ENCODE data around the gene RSPO4. TPM values are rescaled to one million over a fixed set of nuclear protein-coding genes. Genes with fewer than 3 reads are reported as not detected.

The RSPO4 gene
- total and polyA plus RNA-seq, 2 of the 13 experiments (the other 11 are each of a cell fraction or from before 2014, with no cell fraction given): not detected

GRCh38 chr20:939606-940005 lies 62.5 kb downstream of the RSPO4 start:
- Histone ChIP-seq H2AFZ (ENCODE audit: low read length) (no peak overlapping the region), H3K4me1 (ENCODE audit: insufficient read depth, low read length) (no peaks in the 10 kb centered on the region), H3K4me2 (ENCODE audit: low read depth, low read length) (no peak overlapping the region), H4K20me1 (ENCODE audit: insufficient read depth, low read length) (no peaks in the 10 kb centered on the region), H3K4me3 (replicated peaks in 1 of 3; ENCODE audit: insufficient read depth in 1 of 3, low read depth in 2 of 3, low read length in 3 of 3) (no peak overlapping the region), H3K27ac (ENCODE audit: extremely low read length, insufficient read depth, low read length) (no peak overlapping the region), H3K9me3 (ENCODE audit: low read length) (no peaks in the 10 kb centered on the region), H3K36me3 (replicated peaks in 1 of 2; ENCODE audit: control insufficient read depth in 1 of 2, insufficient read depth in 2 of 2, low read length in 2 of 2) (no peaks in the 10 kb centered on the region), H3K79me2 (ENCODE audit: insufficient read depth, low read length) (no peaks in the 10 kb centered on the region), H3K9ac (ENCODE audit: insufficient read depth, low read depth, low read length) (no peak overlapping the region), H3K27me3 (ENCODE audit: control insufficient read depth in 1 of 2, insufficient read depth in 2 of 2, low read length in 2 of 2) (no peaks in the 10 kb centered on the region)
- ChIA-PET CTCF (ENCODE audit: low intra/inter-chr PET ratio, low total read pairs) (no interaction called here), POLR2A (no interaction called here)
- intact Hi-C loops (cut with micrococcal nuclease; ENCODE audit: unreplicated experiment) (no loop called here), in situ Hi-C loops (cut with HindIII; ENCODE audit: extremely low pct_ligation_motif_present, low pct_unique_long_range_greater_than_20kb) (no loop called here)
- TF ChIP-seq LBX2 (CRISPR knock-in tag; IDR thresholded peaks at IDR 0.05; ENCODE audit: borderline replicate concordance): no peak
- no peak for TF ChIP-seq ZNF547 (CRISPR knock-in tag; IDR thresholded peaks at IDR 0.05)
- no peak for TF ChIP-seq HCFC1 (IDR thresholded peaks at IDR 0.05; ENCODE audit: low read depth, low read length)
- no peak for TF ChIP-seq CENPX (CRISPR knock-in tag; IDR thresholded peaks at IDR 0.05)
- TF ChIP-seq HOMEZ (CRISPR knock-in tag; IDR thresholded peaks at IDR 0.05; ENCODE audit: low read depth): no peak
- TF ChIP-seq ZNF224 (CRISPR knock-in tag; IDR thresholded peaks at IDR 0.05): no peak
- no peak for TF ChIP-seq TIGD3 (CRISPR knock-in tag; IDR thresholded peaks at IDR 0.05; ENCODE audit: borderline replicate concordance)
- no peak for TF ChIP-seq SP5 (CRISPR knock-in tag; IDR thresholded peaks at IDR 0.05; ENCODE audit: borderline replicate concordance, low read depth)
- TF ChIP-seq TGIF2 (CRISPR knock-in tag; IDR thresholded peaks at IDR 0.05): no peak
- no peak for TF ChIP-seq ZBTB7A (CRISPR knock-in tag; IDR thresholded peaks at IDR 0.05)
- TF ChIP-seq JUND (CRISPR knock-in tag; IDR thresholded peaks at IDR 0.05): no peak
- no peak for TF ChIP-seq PHB2 (IDR thresholded peaks at IDR 0.05; ENCODE audit: partially characterized antibody)
- no peak for TF ChIP-seq SIX1 (CRISPR knock-in tag; IDR thresholded peaks at IDR 0.05; ENCODE audit: borderline replicate concordance)
- no peak for TF ChIP-seq FIP1L1 (IDR thresholded peaks at IDR 0.05; ENCODE audit: borderline replicate concordance, insufficient read depth, low read depth, low read length)
- no peak for TF ChIP-seq ZKSCAN8 (CRISPR knock-in tag; IDR thresholded peaks at IDR 0.05; ENCODE audit: borderline replicate concordance)
- no peak for TF ChIP-seq MNT (IDR thresholded peaks at IDR 0.05)
- TF ChIP-seq ZNF274 (CRISPR knock-in tag; IDR thresholded peaks at IDR 0.05): no peak
- no peak for FAIRE-seq
- no peak for ATAC-seq
- DNase-seq (ENCODE audit: low spot score): no peak
- no TSS peak for BruUV-seq (replicated peaks)
- WGBS (ENCODE audit: low lambda C conversion rate): 58% methylated on average over 4 of the region's 5 CpGs
